Caco-2 (cell line): Measurements from ENCODE around the gene PQBP1. TPM values are rescaled to one million over a fixed set of nuclear protein-coding genes. Genes with fewer than 3 reads are reported as not detected.

Experiments used
- BruUV-seq: library from RNA; stranded (reverse); fragments of 400-500 nt; replicated peaks from 2 replicates; lab custom pipeline; 2021; lab: Mats Ljungman, UMichigan
- CTCF ChIA-PET: fragments of 300-600 bp; sonication (Branson Sonifier 250); formaldehyde crosslinking; loops from one replicate; lab custom pipeline; 2022; ENCODE audit warnings: antibody characterized with exemption; lab: Charles Lee
- POLR2A ChIA-PET: fragments of 300-600 bp; sonication (Branson Sonifier 250); formaldehyde crosslinking; loops from one replicate; lab custom pipeline; 2022; ENCODE audit warnings: antibody characterized with exemption; lab: Charles Lee
- DNase-seq, 2 experiments: peaks; one replicate each; pipeline versions ENCODE4 v3.0.0 to v3.0.0-alpha.2; 2020 to 2022
- H3K27me3 ChIP-seq: replicated peaks from 2 replicates; pipeline ENCODE4 v1.6.0; 2011; ENCODE audit warnings: low read length; ENCODE audit not compliant: control insufficient read depth, insufficient read depth
- H3K36me3 ChIP-seq: 2 replicates; pipeline ENCODE4 v1.5.1; 2011; ENCODE audit warnings: low read length; ENCODE audit not compliant: control insufficient read depth, insufficient read depth
- H3K4me1 ChIP-seq: fragments of 250-450 bp; sonication (Bioruptor Pico); 2 replicates; pipeline ENCODE4 v1.5.1; 2020; ENCODE audit warnings: mild to moderate bottlenecking
- H3K4me3 ChIP-seq: 2 replicates; pipeline ENCODE4 v1.5.1; 2011; ENCODE audit warnings: low read depth, mild to moderate bottlenecking, control low read depth, low read length
- H3K9me3 ChIP-seq: fragments of 250-450 bp; sonication (Bioruptor Pico); 2 replicates; pipeline ENCODE4 v1.5.1; 2020; ENCODE audit warnings: mild to moderate bottlenecking, moderate library complexity
- H3K27ac Mint-ChIP-seq: one replicate; pipeline ENCODE4 v1.8.0; 2022; ENCODE audit warnings: mixed read lengths; ENCODE audit not compliant: unreplicated experiment
- H3K27me3 Mint-ChIP-seq: one replicate; pipeline ENCODE4 v1.8.0; 2022; ENCODE audit warnings: mixed read lengths; ENCODE audit not compliant: insufficient read depth, unreplicated experiment
- H3K36me3 Mint-ChIP-seq: one replicate; pipeline ENCODE4 v1.8.0; 2022; ENCODE audit warnings: mild to moderate bottlenecking, mixed read lengths; ENCODE audit not compliant: insufficient read depth, unreplicated experiment
- H3K4me1 Mint-ChIP-seq: one replicate; pipeline ENCODE4 v1.8.0; 2022; ENCODE audit warnings: low read depth, mixed read lengths; ENCODE audit not compliant: unreplicated experiment
- H3K4me3 Mint-ChIP-seq: one replicate; pipeline ENCODE4 v1.8.0; 2022; ENCODE audit warnings: mild to moderate bottlenecking, moderate library complexity, mixed read lengths; ENCODE audit not compliant: unreplicated experiment
- H3K9me3 Mint-ChIP-seq: one replicate; pipeline ENCODE4 v1.8.0; 2022; ENCODE audit warnings: mixed read lengths; ENCODE audit not compliant: unreplicated experiment
- CTCF ChIP-seq, 2 experiments: fragments of 200-600 bp in 1 of 2; IDR thresholded peaks; 1 replicate in 1 of 2; 2 replicates in 1 of 2; pipeline versions ENCODE4 v1.5.1 to v1.8.0; 2011 to 2022; ENCODE audit warnings: antibody characterized with exemption in 1 of 2, control low read depth in 1 of 2, inconsistent platforms in 1 of 2, low read depth in 1 of 2, low read length in 1 of 2, mild to moderate bottlenecking in 1 of 2, moderate library complexity in 1 of 2; ENCODE audit not compliant: insufficient read depth in 1 of 2, severe bottlenecking in 1 of 2, unreplicated experiment in 1 of 2
- intact Hi-C: fragments of 100-400 bp; cut with micrococcal nuclease; formaldehyde crosslinking; loops from one replicate; pipeline ENCODE4 v1.10.0; 2022; ENCODE audit not compliant: unreplicated experiment
- total RNA-seq: library from RNA; stranded (reverse); gene quantifications from 2 replicates; pipeline ENCODE4 v1.2.3, GENCODE V29; 2022

PQBP1 gene
- total RNA-seq, 1 experiment from 2014 or later: 114 TPM

DNA sequence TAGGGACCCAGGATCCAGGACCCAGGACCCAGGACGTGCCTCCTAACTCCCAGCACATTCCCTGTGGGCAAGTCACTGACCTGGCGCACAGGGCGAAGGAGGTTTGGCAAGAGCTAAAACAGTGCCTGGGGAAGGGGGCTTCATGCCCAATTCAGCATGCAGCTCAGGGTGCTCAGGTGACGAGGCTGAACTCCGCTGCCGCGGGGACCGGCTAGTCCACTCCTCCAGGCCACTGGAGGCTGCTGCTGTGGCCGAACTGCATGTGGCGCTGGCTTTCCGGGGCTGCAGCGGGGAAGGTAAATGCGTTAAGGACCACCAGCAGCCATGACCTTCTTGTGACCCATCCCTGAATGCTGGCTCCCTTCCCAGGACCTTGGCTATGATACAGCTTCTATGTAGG, 26.0 kb downstream of the PQBP1 start:
- no peak for DNase-seq
- Mint-ChIP-seq H3K27ac (peak overlapping the region; percentile 23), H3K4me3 (no peak overlapping the region), H3K4me1 (peaks cover 7% of the 10 kb centered on the region), H3K36me3 (peaks cover 19% of the 10 kb centered on the region), H3K27me3 (no peaks in the 10 kb centered on the region), H3K9me3 (no peaks in the 10 kb centered on the region)
- ChIA-PET CTCF (no interaction called here), POLR2A (no interaction called here)
- no peak for TF ChIP-seq CTCF (IDR thresholded peaks at IDR 0.05; ENCODE audit: insufficient read depth in 1 of 2, low read depth in 1 of 2, low read length in 1 of 2, severe bottlenecking in 1 of 2, unreplicated experiment in 1 of 2)
- no peaks in the 10 kb centered on the region; the same call in 1 of the 2 replicates for H3K36me3 ChIP-seq
- no TSS peak for BruUV-seq
- no peak overlapping the region for H3K4me3 ChIP-seq
- no peaks in the 10 kb centered on the region for H3K4me1 ChIP-seq
- intact Hi-C loops: no loop called here
- no peaks in the 10 kb centered on the region for H3K9me3 ChIP-seq
- no peaks in the 10 kb centered on the region for H3K27me3 ChIP-seq

DNA sequence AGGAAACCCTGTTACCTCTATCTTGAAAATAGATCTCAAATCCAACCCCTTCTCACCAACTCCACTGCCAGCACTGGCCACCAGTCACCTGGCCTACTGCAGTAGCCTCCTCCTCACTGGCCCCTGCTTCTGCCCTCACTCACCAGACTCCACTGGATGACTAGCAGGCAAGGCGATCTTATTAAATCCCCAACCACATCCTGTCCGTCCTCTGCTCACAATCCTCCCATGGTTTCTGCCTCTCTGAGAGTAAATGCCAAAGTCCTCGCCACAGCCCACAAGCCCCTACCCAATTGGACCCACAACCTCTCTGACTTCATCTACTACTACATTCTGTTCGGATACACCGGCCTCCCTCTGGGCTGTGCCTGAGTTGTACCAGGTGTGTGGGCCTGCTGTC, 26.5 kb downstream of the PQBP1 start:
- ChIA-PET CTCF (no interaction called here), POLR2A (no interaction called here)
- DNase-seq: no peak
- peak overlapping the region; percentile 23 for H3K27ac Mint-ChIP-seq
- H3K4me1 Mint-ChIP-seq: peaks cover 7% of the 10 kb centered on the region
- H3K27me3 ChIP-seq: no peaks in the 10 kb centered on the region
- no peaks in the 10 kb centered on the region for H3K27me3 Mint-ChIP-seq
- no peak for TF ChIP-seq CTCF (IDR thresholded peaks at IDR 0.05; ENCODE audit: insufficient read depth in 1 of 2, low read depth in 1 of 2, low read length in 1 of 2, severe bottlenecking in 1 of 2, unreplicated experiment in 1 of 2)
- no peak overlapping the region for H3K4me3 Mint-ChIP-seq
- H3K36me3 ChIP-seq: no peaks in the 10 kb centered on the region; the same call in 1 of the 2 replicates
- no TSS peak for BruUV-seq
- intact Hi-C loops: no loop called here
- no peaks in the 10 kb centered on the region for H3K9me3 ChIP-seq
- H3K4me3 ChIP-seq: no peak overlapping the region
- H3K4me1 ChIP-seq: no peaks in the 10 kb centered on the region
- peaks cover 15% of the 10 kb centered on the region for H3K36me3 Mint-ChIP-seq
- no peaks in the 10 kb centered on the region for H3K9me3 Mint-ChIP-seq

GRCh38 chrX:48927123-48927522, 29.4 kb downstream of the PQBP1 start:
- H3K36me3 ChIP-seq: no peaks in the 10 kb centered on the region; the same call in 1 of the 2 replicates
- intact Hi-C loops: no loop called here
- no peak for TF ChIP-seq CTCF (IDR thresholded peaks at IDR 0.05; ENCODE audit: insufficient read depth in 1 of 2, low read depth in 1 of 2, low read length in 1 of 2, severe bottlenecking in 1 of 2, unreplicated experiment in 1 of 2)
- no peaks in the 10 kb centered on the region for H3K4me1 ChIP-seq
- H3K27me3 ChIP-seq: no peaks in the 10 kb centered on the region
- H3K4me3 ChIP-seq: no peak overlapping the region
- H3K9me3 ChIP-seq: no peaks in the 10 kb centered on the region
- BruUV-seq: no TSS peak
- Mint-ChIP-seq H3K36me3 (peaks cover 29% of the 10 kb centered on the region), H3K4me1 (no peaks in the 10 kb centered on the region), H3K4me3 (no peak overlapping the region), H3K9me3 (no peaks in the 10 kb centered on the region), H3K27me3 (no peaks in the 10 kb centered on the region), H3K27ac (no peak overlapping the region)
- DNase-seq: no peak
- ChIA-PET POLR2A (no interaction called here), CTCF (no interaction called here)
